ENCODE measurements around the gene CCER1.
"Not testable (repeated sequence)": the region's sequence is repeated elsewhere in the genome, so short reads cannot be mapped to it uniquely, and the experiment has no call there.

CCER1 gene

GRCh38 chr12:90954921-90955320 is at the start of gene CCER1:
TSS of gene CCER1 (minus strand) at chr12:90955176. CDS start at chr12:90954742, 434 bp downstream.
- no peak for DNase-seq (ENCODE audit: low spot score)

GRCh38 chr12:91003737-91004136 is 48.8 kb upstream of the CCER1 start:
- no peak for DNase-seq (ENCODE audit: low spot score)

GRCh38 chr12:91001306-91001705 is 46.3 kb upstream of the CCER1 start:
- DNase-seq (ENCODE audit: low spot score): no peak

GRCh38 chr12:90999966-91000365 is 45.0 kb upstream of the CCER1 start:
- no peak for DNase-seq (ENCODE audit: low spot score)

GRCh38 chr12:90999527-90999926 is 44.6 kb upstream of the CCER1 start:
- DNase-seq (ENCODE audit: low spot score): no peak

GRCh38 chr12:90995010-90995409 is 40.0 kb upstream of the CCER1 start:
- no peak for DNase-seq (ENCODE audit: low spot score)

GRCh38 chr12:90991952-90992465 is 37.0 kb upstream of the CCER1 start:
- no peak for DNase-seq (ENCODE audit: low spot score)

GRCh38 chr12:90990611-90991010 is 35.6 kb upstream of the CCER1 start:
- DNase-seq (ENCODE audit: low spot score): no peak

- no peak for DNase-seq (ENCODE audit: low spot score)
Observed at GRCh38 chr12:90989686-90990111, 34.7 kb upstream of the CCER1 start.

GRCh38 chr12:90987520-90987919 is 32.5 kb upstream of the CCER1 start:
- DNase-seq (ENCODE audit: low spot score): no peak

- DNase-seq (ENCODE audit: low spot score): no peak
Observed at GRCh38 chr12:90987101-90987500, 32.1 kb upstream of the CCER1 start.

- not testable (repeated sequence) for DNase-seq (ENCODE audit: low spot score)
Observed at GRCh38 chr12:90985331-90985730, 30.4 kb upstream of the CCER1 start.

- DNase-seq (ENCODE audit: low spot score): no peak
Observed at GRCh38 chr12:90984114-90984513, 29.1 kb upstream of the CCER1 start.

- DNase-seq (ENCODE audit: low spot score): no peak
Observed at GRCh38 chr12:90982170-90982569, 27.2 kb upstream of the CCER1 start.

GRCh38 chr12:90979951-90980350 is 25.0 kb upstream of the CCER1 start:
- DNase-seq (ENCODE audit: low spot score): no peak

GRCh38 chr12:90979019-90979418 is 24.0 kb upstream of the CCER1 start:
- no peak for DNase-seq (ENCODE audit: low spot score)

GRCh38 chr12:90978117-90978770 is 23.3 kb upstream of the CCER1 start:
- no peak for DNase-seq (ENCODE audit: low spot score)

- DNase-seq (ENCODE audit: low spot score): no peak
Observed at GRCh38 chr12:90977224-90977623, 22.2 kb upstream of the CCER1 start.

GRCh38 chr12:90974286-90974685 is 19.3 kb upstream of the CCER1 start:
- no peak for DNase-seq (ENCODE audit: low spot score)

- no peak for DNase-seq (ENCODE audit: low spot score)
Observed at GRCh38 chr12:90972226-90972625, 17.2 kb upstream of the CCER1 start.

- no peak for DNase-seq (ENCODE audit: low spot score)
Observed at GRCh38 chr12:90970911-90971310, 15.9 kb upstream of the CCER1 start.

GRCh38 chr12:90970471-90970870 is 15.5 kb upstream of the CCER1 start:
- no peak for DNase-seq (ENCODE audit: low spot score)

GRCh38 chr12:90969851-90970250 is 14.9 kb upstream of the CCER1 start:
- DNase-seq (ENCODE audit: low spot score): no peak

GRCh38 chr12:90969346-90969745 is 14.4 kb upstream of the CCER1 start:
- no peak for DNase-seq (ENCODE audit: low spot score)
